Hepatic stellate cell (primary cell): ENCODE results near the gene MSX1.

Source experiments
- DNase-seq: peaks from one replicate; pipeline ENCODE4 v3.0.0; 2011; ENCODE audit warnings: low spot score

The MSX1 gene

GRCh38 chr4:4870576-4871241, 11.2 kb downstream of the MSX1 start:
- DNase-seq, result no peak

GRCh38 chr4:4871242-4871572, 11.7 kb downstream of the MSX1 start:
- DNase-seq, result no peak

GRCh38 chr4:4871573-4872313, 12.3 kb downstream of the MSX1 start:
- DNase-seq, result no peak

GRCh38 chr4:4872314-4872903, 12.9 kb downstream of the MSX1 start:
- no peak for DNase-seq

- no peak for DNase-seq
These were observed 13.7 kb downstream of the MSX1 start for GRCh38 chr4:4873203-4873602.

- DNase-seq, result no peak
These were observed 14.8 kb downstream of the MSX1 start for GRCh38 chr4:4874254-4874653.

- no peak for DNase-seq
These were observed 15.7 kb downstream of the MSX1 start for GRCh38 chr4:4875147-4875546.

- no peak for DNase-seq
These were observed 16.1 kb downstream of the MSX1 start for GRCh38 chr4:4875611-4876010.

- DNase-seq, result no peak
These were observed 17.6 kb downstream of the MSX1 start for GRCh38 chr4:4876945-4877661.

GRCh38 chr4:4880492-4880891, 21.0 kb downstream of the MSX1 start:
- no peak for DNase-seq

GRCh38 chr4:4881432-4881831, 22.0 kb downstream of the MSX1 start:
- no peak for DNase-seq

- no peak for DNase-seq
These were observed 25.1 kb downstream of the MSX1 start for GRCh38 chr4:4884611-4885010.

- no peak for DNase-seq
These were observed 28.0 kb downstream of the MSX1 start for GRCh38 chr4:4887426-4887825.

GRCh38 chr4:4888695-4889094, 29.2 kb downstream of the MSX1 start:
- no peak for DNase-seq

GRCh38 chr4:4889781-4890180, 30.3 kb downstream of the MSX1 start:
- no peak for DNase-seq

GRCh38 chr4:4890574-4891255, 31.2 kb downstream of the MSX1 start:
- DNase-seq, result no peak

GRCh38 chr4:4893721-4894120, 34.3 kb downstream of the MSX1 start:
- DNase-seq, result no peak

- DNase-seq, result no peak
These were observed 39.9 kb downstream of the MSX1 start for GRCh38 chr4:4899202-4899925.

- no peak for DNase-seq
These were observed 42.4 kb downstream of the MSX1 start for GRCh38 chr4:4901877-4902276.

- DNase-seq, result no peak
These were observed 52.7 kb downstream of the MSX1 start for GRCh38 chr4:4912155-4912554.

- no peak for DNase-seq
These were observed 53.7 kb downstream of the MSX1 start for GRCh38 chr4:4913147-4913561.
